Trophoblast cell (in vitro differentiated cells and primary cell): ENCODE results near the gene SCLY.

Experiments
- DNase-seq, 2 donors: peaks; one replicate each; pipeline ENCODE4 v3.0.0-alpha.2; 2016
- H2AFZ ChIP-seq: 2 replicates; pipeline ENCODE4 v1.6.1; 2013; ENCODE audit warnings: low read length, moderate library complexity, mild to moderate bottlenecking; ENCODE audit not compliant: insufficient read depth, poor library complexity
- H2AK5ac ChIP-seq: 2 replicates; pipeline ENCODE4 v1.6.1; 2013; ENCODE audit warnings: mild to moderate bottlenecking, low read length
- H2BK120ac ChIP-seq: 2 replicates; pipeline ENCODE4 v1.6.1; 2013; ENCODE audit warnings: low read length, mild to moderate bottlenecking, moderate library complexity; ENCODE audit not compliant: insufficient read depth, poor library complexity
- H2BK12ac ChIP-seq: 2 replicates; pipeline ENCODE4 v1.6.1; 2013; ENCODE audit warnings: mild to moderate bottlenecking, low read length, moderate library complexity
- H2BK5ac ChIP-seq: 2 replicates; pipeline ENCODE4 v1.6.1; 2013; ENCODE audit warnings: low read length, low read depth, moderate library complexity, mild to moderate bottlenecking; ENCODE audit not compliant: poor library complexity
- H3K14ac ChIP-seq: 2 replicates; pipeline ENCODE4 v1.6.1; 2013; ENCODE audit warnings: mild to moderate bottlenecking, low read length
- H3K18ac ChIP-seq: 2 replicates; pipeline ENCODE4 v1.6.1; 2013; ENCODE audit warnings: mild to moderate bottlenecking, low read length
- H3K23ac ChIP-seq: 2 replicates; pipeline ENCODE4 v1.6.1; 2013; ENCODE audit warnings: low read length
- H3K27ac ChIP-seq: 2 replicates; pipeline ENCODE4 v1.5.1; 2013; ENCODE audit warnings: low read depth, mild to moderate bottlenecking, inconsistent platforms, low read length, moderate library complexity
- H3K27me3 ChIP-seq: 2 replicates; pipeline ENCODE4 v1.6.1; 2013; ENCODE audit warnings: inconsistent platforms, mild to moderate bottlenecking, low read length, moderate library complexity; ENCODE audit not compliant: insufficient read depth
- H3K36me3 ChIP-seq, 2 experiments: 1 replicate in 1 of 2; 2 replicates in 1 of 2; pipeline ENCODE4 v1.6.1; 2013; ENCODE audit warnings: low read length in 2 of 2, mild to moderate bottlenecking in 2 of 2, moderate library complexity in 1 of 2; ENCODE audit not compliant: insufficient read depth in 2 of 2, control insufficient read depth in 1 of 2
- H3K4ac ChIP-seq: 2 replicates; pipeline ENCODE4 v1.6.1; 2013; ENCODE audit warnings: low read depth, mild to moderate bottlenecking, low read length, moderate library complexity
- H3K4me1 ChIP-seq, 2 experiments: 1 replicate in 1 of 2; 2 replicates in 1 of 2; pipeline ENCODE4 v1.6.1; 2013; ENCODE audit warnings: low read length in 2 of 2, mild to moderate bottlenecking in 2 of 2, moderate library complexity in 1 of 2; ENCODE audit not compliant: insufficient read depth in 2 of 2, control insufficient read depth in 1 of 2
- H3K4me2 ChIP-seq: 2 replicates; pipeline ENCODE4 v1.6.1; 2013; ENCODE audit warnings: inconsistent platforms, mild to moderate bottlenecking, low read length, moderate library complexity
- H3K4me3 ChIP-seq: 2 replicates; pipeline ENCODE4 v1.5.1; 2013; ENCODE audit warnings: mild to moderate bottlenecking, low read depth, low read length, inconsistent platforms
- H3K79me1 ChIP-seq: one replicate; pipeline ENCODE4 v1.6.1; 2013; ENCODE audit warnings: low read length
- H3K79me2 ChIP-seq: 2 replicates; pipeline ENCODE4 v1.6.1; 2013; ENCODE audit warnings: low read length, mild to moderate bottlenecking; ENCODE audit not compliant: control insufficient read depth, insufficient read depth, poor library complexity
- H3K9ac ChIP-seq: 2 replicates; pipeline ENCODE4 v1.6.1; 2013; ENCODE audit warnings: mild to moderate bottlenecking, low read length
- H3K9me3 ChIP-seq: 2 replicates; pipeline ENCODE4 v1.6.1; 2013; ENCODE audit warnings: low read depth, mild to moderate bottlenecking, control low read depth, inconsistent platforms, low read length; ENCODE audit not compliant: insufficient read depth
- H4K12ac ChIP-seq: 2 replicates; pipeline ENCODE4 v1.6.1; 2013; ENCODE audit warnings: low read depth, mild to moderate bottlenecking, low read length, moderate library complexity
- H4K8ac ChIP-seq: 2 replicates; pipeline ENCODE4 v1.6.1; 2013; ENCODE audit warnings: low read depth, mild to moderate bottlenecking, low read length, moderate library complexity
- H4K91ac ChIP-seq: one replicate; pipeline ENCODE4 v1.6.1; 2013; ENCODE audit warnings: low read depth, mild to moderate bottlenecking, low read length, moderate library complexity
- WGBS: extraction: QIAGEN DNeasy Blood & Tissue Kit; methylation state at CpG from one replicate; pipeline ENCODE4 v1.1.7; 2013; ENCODE audit warnings: missing lambda C conversion rate; ENCODE audit not compliant: insufficient read length, insufficient coverage; ENCODE audit errors: extremely low coverage; 5-methylcytosine and 5-hydroxymethylcytosine counted together

The SCLY gene

DNA sequence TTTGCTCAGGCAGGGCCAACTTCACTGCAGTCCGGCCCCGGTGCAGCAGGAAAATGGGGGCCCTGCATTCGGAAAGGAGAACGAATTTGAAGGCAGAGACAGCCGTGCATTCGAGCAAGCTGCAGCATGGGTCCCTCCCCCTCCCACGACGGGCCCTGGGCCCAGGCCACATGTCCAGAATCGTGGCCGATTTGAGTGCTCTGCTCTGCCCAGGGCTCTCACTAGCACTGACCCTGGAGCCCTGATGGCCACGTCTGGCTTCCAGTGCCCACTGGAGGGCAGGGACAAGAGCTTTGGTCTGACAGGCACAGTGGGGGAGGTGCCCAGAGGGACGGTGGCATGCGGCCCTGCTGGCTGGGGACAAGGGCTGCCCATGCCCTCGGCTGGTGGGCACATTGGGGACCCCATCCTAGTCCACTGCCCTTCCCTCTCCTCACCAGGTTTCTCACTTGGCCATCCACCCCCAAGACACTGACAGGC lies 63.2 kb downstream of the SCLY start:
- Histone ChIP-seq H3K14ac (no peak overlapping the region), H4K8ac (no peak overlapping the region), H3K27ac (no peak overlapping the region), H3K4me1 (no peaks in the 10 kb centered on the region), H2AFZ (no peak overlapping the region), H3K4me3 (peak overlapping the region; percentile 31), H3K23ac (no peak overlapping the region), H3K4ac (no peak overlapping the region), H2BK12ac (no peak overlapping the region), H3K79me1 (no peaks in the 10 kb centered on the region), H3K4me2 (no peak overlapping the region), H4K12ac (no peak overlapping the region), H3K79me2 (no peaks in the 10 kb centered on the region), H2AK5ac (no peak overlapping the region), H3K9ac (no peak overlapping the region), H4K91ac (no peak overlapping the region), H3K18ac (no peak overlapping the region), H2BK5ac (no peak overlapping the region), H3K27me3 (no peaks in the 10 kb centered on the region), H3K9me3 (peaks cover 3% of the 10 kb centered on the region), H2BK120ac (no peak overlapping the region), H3K36me3 (no peaks in the 10 kb centered on the region)
- DNase-seq = no peak
- no CpG with 5 or more reads among the region's 14 CpGs for WGBS

DNA sequence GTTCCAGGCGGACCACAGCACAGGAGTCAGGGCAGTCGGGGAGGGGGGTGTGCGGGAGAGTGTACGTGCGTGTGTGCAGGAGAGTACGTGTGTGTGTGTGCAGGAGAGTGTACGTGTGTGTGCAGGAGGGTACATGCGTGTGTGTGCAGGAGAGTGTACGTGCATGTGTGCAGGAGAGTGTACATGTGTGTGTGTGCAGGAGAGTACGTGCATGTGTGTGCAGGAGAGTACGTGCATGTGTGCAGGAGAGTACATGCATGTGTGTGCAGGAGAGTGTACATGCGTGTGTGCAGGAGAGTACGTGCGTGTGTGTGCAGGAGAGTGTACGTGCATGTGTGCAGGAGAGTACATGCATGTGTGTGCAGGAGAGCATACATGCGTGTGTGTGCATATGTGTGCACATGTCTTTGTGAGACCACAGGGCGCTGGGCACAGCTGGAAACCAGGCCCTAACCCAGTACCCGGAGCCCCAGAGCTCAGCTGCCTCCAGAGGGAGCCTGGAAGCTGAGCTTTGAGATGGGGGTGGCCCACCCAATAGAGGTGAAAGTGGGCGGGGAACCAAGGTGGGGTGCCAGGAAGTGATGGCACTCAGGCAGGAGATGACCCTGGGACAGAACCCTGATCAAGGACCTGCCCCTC lies 63.8 kb downstream of the SCLY start:
- no peak overlapping the region for H4K91ac ChIP-seq
- H3K36me3 ChIP-seq = no peaks in the 10 kb centered on the region
- H2AK5ac ChIP-seq = no peak overlapping the region
- H2BK5ac ChIP-seq = no peak overlapping the region
- no peak overlapping the region for H3K4me2 ChIP-seq
- H2AFZ ChIP-seq = no peak overlapping the region
- H4K12ac ChIP-seq = no peak overlapping the region
- no peak overlapping the region for H3K4ac ChIP-seq
- no peak overlapping the region for H3K14ac ChIP-seq
- peaks cover 3% of the 10 kb centered on the region for H3K9me3 ChIP-seq
- no peaks in the 10 kb centered on the region for H3K27me3 ChIP-seq
- H3K27ac ChIP-seq = no peak overlapping the region
- no peak overlapping the region for H3K9ac ChIP-seq
- no peaks in the 10 kb centered on the region for H3K79me1 ChIP-seq
- no peak overlapping the region for H4K8ac ChIP-seq
- no peak overlapping the region for H2BK120ac ChIP-seq
- no peaks in the 10 kb centered on the region for H3K4me1 ChIP-seq
- DNase-seq = no peak
- H3K23ac ChIP-seq = no peak overlapping the region
- H2BK12ac ChIP-seq = no peak overlapping the region
- no peak overlapping the region for H3K18ac ChIP-seq
- WGBS = no CpG with 5 or more reads among the region's 19 CpGs
- peak overlapping the region; percentile 31 for H3K4me3 ChIP-seq
- no peaks in the 10 kb centered on the region for H3K79me2 ChIP-seq

DNA sequence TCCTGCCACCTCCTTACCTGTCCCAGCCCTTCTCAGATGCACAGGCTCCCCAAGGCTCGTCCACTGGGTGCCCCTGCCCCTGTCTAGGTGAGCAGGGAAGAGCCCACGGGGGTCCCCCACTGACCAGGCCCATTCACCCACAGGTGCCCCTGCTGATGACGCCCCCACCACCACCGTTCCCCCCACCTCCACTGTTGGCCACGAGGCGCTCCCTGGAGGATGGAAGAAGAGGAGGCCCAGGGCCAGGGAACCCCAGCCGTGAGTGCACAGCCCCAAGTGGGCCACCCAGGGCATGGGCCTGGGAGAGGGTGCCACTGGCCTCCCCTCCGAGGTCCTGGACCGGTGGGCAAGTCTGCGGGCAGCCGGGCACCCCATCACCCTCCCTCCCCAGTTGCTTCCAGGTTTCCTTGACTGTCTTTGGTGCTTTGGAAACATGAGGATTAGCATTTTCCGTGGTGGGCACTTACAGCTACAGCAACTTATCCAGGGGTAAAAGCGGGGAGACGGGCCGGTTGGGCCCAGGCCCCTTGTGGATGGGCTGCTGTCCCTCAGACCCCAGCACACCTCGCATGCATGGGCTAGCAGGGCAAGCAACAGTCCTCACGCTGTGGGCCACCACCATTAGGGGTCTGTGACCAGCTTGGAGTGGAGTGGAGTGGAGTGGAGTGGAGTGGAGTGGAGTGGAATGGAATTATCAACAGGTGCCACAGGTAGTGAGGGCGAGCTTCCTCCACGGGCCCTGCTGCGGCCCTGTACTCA lies 64.5 kb downstream of the SCLY start:
- no peak overlapping the region for H3K14ac ChIP-seq
- no peak overlapping the region for H2BK120ac ChIP-seq
- H3K79me1 ChIP-seq = no peaks in the 10 kb centered on the region
- no peaks in the 10 kb centered on the region for H3K36me3 ChIP-seq
- no peak overlapping the region for H3K9ac ChIP-seq
- H3K18ac ChIP-seq = no peak overlapping the region
- H3K27ac ChIP-seq = no peak overlapping the region
- H3K4me1 ChIP-seq = no peaks in the 10 kb centered on the region
- no CpG with 5 or more reads among the region's 20 CpGs for WGBS
- H4K8ac ChIP-seq = no peak overlapping the region
- no peaks in the 10 kb centered on the region for H3K27me3 ChIP-seq
- H2AFZ ChIP-seq = no peak overlapping the region
- H4K12ac ChIP-seq = no peak overlapping the region
- H3K79me2 ChIP-seq = no peaks in the 10 kb centered on the region
- H3K4me2 ChIP-seq = no peak overlapping the region
- no peak overlapping the region for H2AK5ac ChIP-seq
- H2BK5ac ChIP-seq = no peak overlapping the region
- DNase-seq = no peak
- H3K4me3 ChIP-seq = no peak overlapping the region
- peaks cover 3% of the 10 kb centered on the region for H3K9me3 ChIP-seq
- H4K91ac ChIP-seq = no peak overlapping the region
- H3K4ac ChIP-seq = no peak overlapping the region
- H2BK12ac ChIP-seq = no peak overlapping the region
- no peak overlapping the region for H3K23ac ChIP-seq

DNA sequence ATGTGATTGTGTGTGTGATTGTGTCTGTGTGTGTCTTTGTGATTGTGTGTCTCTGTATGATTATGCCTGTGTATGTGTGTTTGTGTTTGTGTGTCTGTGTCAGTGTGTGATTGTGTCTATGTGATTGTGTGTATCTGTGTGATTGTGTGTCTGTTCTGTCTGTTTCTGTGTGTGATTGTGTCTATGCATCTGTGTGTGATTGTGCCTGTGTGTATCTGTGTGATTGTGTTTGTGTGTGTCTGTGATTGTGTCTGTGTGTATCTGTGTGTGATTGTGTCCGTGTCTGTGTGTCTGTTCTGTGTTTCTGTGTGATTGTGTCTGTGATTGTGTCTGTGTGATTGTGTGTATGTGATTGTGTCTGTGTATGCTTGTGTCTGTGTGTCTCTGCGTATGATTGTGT lies 65.5 kb downstream of the SCLY start:
- H3K9me3 ChIP-seq = peaks cover 3% of the 10 kb centered on the region
- H4K8ac ChIP-seq = no peak overlapping the region
- no peak overlapping the region for H2BK12ac ChIP-seq
- no peak overlapping the region for H3K18ac ChIP-seq
- H2AK5ac ChIP-seq = no peak overlapping the region
- no CpG with 5 or more reads among the region's 2 CpGs for WGBS
- no peak overlapping the region for H4K12ac ChIP-seq
- H3K4me3 ChIP-seq = no peak overlapping the region
- no peak overlapping the region for H3K23ac ChIP-seq
- no peak for DNase-seq
- no peaks in the 10 kb centered on the region for H3K79me2 ChIP-seq
- no peak overlapping the region for H3K27ac ChIP-seq
- H3K9ac ChIP-seq = no peak overlapping the region
- H3K14ac ChIP-seq = no peak overlapping the region
- H2BK5ac ChIP-seq = no peak overlapping the region
- H3K4ac ChIP-seq = no peak overlapping the region
- no peak overlapping the region for H3K4me2 ChIP-seq
- H2BK120ac ChIP-seq = no peak overlapping the region
- H3K36me3 ChIP-seq = no peaks in the 10 kb centered on the region
- no peak overlapping the region for H2AFZ ChIP-seq
- H4K91ac ChIP-seq = no peak overlapping the region
- H3K27me3 ChIP-seq = no peaks in the 10 kb centered on the region
- H3K79me1 ChIP-seq = no peaks in the 10 kb centered on the region
- no peaks in the 10 kb centered on the region for H3K4me1 ChIP-seq
